AG10803 (cell line): ENCODE measurements around the gene TNFSF18.
"Not testable (repeated sequence)": the region's sequence is repeated elsewhere in the genome, so short reads cannot be mapped to it uniquely, and the experiment has no call there.

Source experiments
- DNase-seq: peaks from one replicate; pipeline ENCODE4 v3.0.0; 2010; ENCODE audit warnings: low read depth
- H3K4me3 ChIP-seq: 2 replicates; pipeline ENCODE4 v1.5.1; 2011; ENCODE audit warnings: mild to moderate bottlenecking, low read length, control low read depth
- CTCF ChIP-seq: conservative IDR thresholded peaks from 2 replicates; pipeline ENCODE4 v1.5.1; 2011; ENCODE audit warnings: mild to moderate bottlenecking, low read length, control low read depth, inconsistent platforms

Gene TNFSF18

GRCh38 chr1:173084292-173084691, 33.6 kb upstream of the TNFSF18 start:
- no peak for TF ChIP-seq CTCF
- no peak overlapping the region for H3K4me3 ChIP-seq
- DNase-seq, result no peak

- no peak for TF ChIP-seq CTCF
- H3K4me3 ChIP-seq, result no peak overlapping the region
- no peak for DNase-seq
Measured at GRCh38 chr1:173082913-173083312, 32.2 kb upstream of the TNFSF18 start.

- not testable (repeated sequence) for DNase-seq, H3K4me3 ChIP-seq
Measured at GRCh38 chr1:173074217-173074616, 23.5 kb upstream of the TNFSF18 start.

GRCh38 chr1:173064011-173064410, 13.3 kb upstream of the TNFSF18 start:
- TF ChIP-seq CTCF, result no peak

GRCh38 chr1:173063171-173063570, 12.4 kb upstream of the TNFSF18 start:
- no peak for DNase-seq
- no peak for TF ChIP-seq CTCF
- H3K4me3 ChIP-seq, result no peak overlapping the region

More at GRCh38 chr1:173064011-173064410, 13.3 kb upstream of the TNFSF18 start:
- no peak overlapping the region for H3K4me3 ChIP-seq
- DNase-seq, result no peak

GRCh38 chr1:173062150-173062938, 11.6 kb upstream of the TNFSF18 start:
- DNase-seq, result peak; percentile 74
- H3K4me3 ChIP-seq, result no peak overlapping the region
- TF ChIP-seq CTCF, result no peak

- no peak for DNase-seq
- H3K4me3 ChIP-seq, result no peak overlapping the region
- no peak for TF ChIP-seq CTCF
Measured at GRCh38 chr1:173058556-173058955, 7.8 kb upstream of the TNFSF18 start.
